ENCODE data around the gene ZFC3H1. TPM values are rescaled to one million over a fixed set of nuclear protein-coding genes. Genes with fewer than 3 reads are reported as not detected.

The ZFC3H1 gene
- total and polyA plus RNA-seq, 9 of the 15 experiments (the other 6 are each of a cell fraction or from before 2014, with no cell fraction given): 14.8 to 80.5 (median 22.1) TPM

GRCh38 chr12:71665090-71665463 is 1.4 kb upstream of the ZFC3H1 start:
- 1% methylated on average over 4 of the region's 4 CpGs for WGBS (ENCODE audit: insufficient coverage, low coverage, missing lambda C conversion rate)
- peak overlapping the region; percentile 95 to 96; a peak in 3 of 4 replicates for H3K9ac ChIP-seq (ENCODE audit: insufficient read depth in 1 of 2, low read depth in 2 of 2, low read length in 2 of 2)
- peak overlapping the region; percentile 89; the same call in 1 of the 2 replicates for H2AFZ ChIP-seq (ENCODE audit: low read depth, low read length)
- peak overlapping the region; percentile 85 for H3K4me3 ChIP-seq
- H3K27me3 ChIP-seq (ENCODE audit: control insufficient read depth in 2 of 2, insufficient read depth in 2 of 2, low read length in 2 of 2): no peaks in the 10 kb centered on the region
- peaks cover 17% of the 10 kb centered on the region for H4K20me1 ChIP-seq (replicated peaks; ENCODE audit: control insufficient read depth, insufficient read depth, low read length)
- ChIA-PET CTCF (ENCODE audit: low intra/inter-chr PET ratio) (no interaction called here), POLR2A (interaction anchor here (0.7 to 3.8 kb wide), 4 partner anchors 10 to 335 kb away, joined by 3 to 17 read pairs (median 11); partner anchors contain the start of gene TMEM19)
- ATAC-seq: no peak
- in situ Hi-C loops (cut with MboI) (no loop called here), intact Hi-C loops (cut with micrococcal nuclease) (no loop called here)
- DNase-seq (ENCODE audit: extremely low read depth in 1 of 4, low spot score in 3 of 4): no peak
- no peak for FAIRE-seq
- peaks cover 9% of the 10 kb centered on the region; the same call in 2 of the 3 replicates for H3K36me3 ChIP-seq (ENCODE audit: control insufficient read depth, insufficient read depth, low read length)
- no peaks in the 10 kb centered on the region for H3K9me3 ChIP-seq (replicated peaks; ENCODE audit: control insufficient read depth, insufficient read depth, low read depth, low read length)
- H3K4me2 ChIP-seq (ENCODE audit: insufficient read depth, low read length): peak overlapping the region; percentile 94
- peaks cover 11 to 12% of the 10 kb centered on the region in 2 experiments; a peak in 3 of 5 replicates for H3K4me1 ChIP-seq (replicated peaks in 1 of 2; ENCODE audit: control insufficient read depth in 2 of 2, insufficient read depth in 2 of 2, low read length in 2 of 2)
- BruUV-seq (replicated peaks): no TSS peak
- H3K27ac ChIP-seq (ENCODE audit: extremely low read depth, low read depth, low read length): peak overlapping the region; percentile 97
- H3K9me1 ChIP-seq (ENCODE audit: control insufficient read depth, insufficient read depth, low read length): no peaks in the 10 kb centered on the region
- peaks cover 67% of the 10 kb centered on the region for H3K79me2 ChIP-seq (ENCODE audit: control insufficient read depth, insufficient read depth, low read length)
- TF ChIP-seq MGA (IDR thresholded peaks at IDR 0.05) (peak; percentile 23; the same call in 1 of the 2 replicates), ZBTB43 (CRISPR knock-in tag; IDR thresholded peaks at IDR 0.05) (no peak), ETS2 (tag; IDR thresholded peaks at IDR 0.05; ENCODE audit: borderline replicate concordance, poor library complexity, severe bottlenecking) (no peak), CHD4 (IDR thresholded peaks at IDR 0.05; ENCODE audit: insufficient read depth, insufficient replicate concordance, low read depth, low read length, poor library complexity, severe bottlenecking) (no peak), GABPB1 (CRISPR knock-in tag; IDR thresholded peaks at IDR 0.05) (no peak), MNT (conservative IDR thresholded peaks at IDR 0.05) (peak; percentile 48 to 52), L3MBTL2 (IDR thresholded peaks at IDR 0.05) (0 out of 2 replicates have a peak, but pooled peaks have one; percentile 23)

Measured in K562 (cell line).